Caco-2 (cell line): ENCODE data around the gene RBM17. TPM values are rescaled to one million over a fixed set of nuclear protein-coding genes. Genes with fewer than 3 reads are reported as not detected.

Experiments
- BruUV-seq: library from RNA; stranded (reverse); fragments of 400-500 nt; replicated peaks from 2 replicates; lab custom pipeline; 2021; lab: Mats Ljungman, UMichigan
- CTCF ChIA-PET: fragments of 300-600 bp; sonication (Branson Sonifier 250); formaldehyde crosslinking; loops from one replicate; lab custom pipeline; 2022; ENCODE audit warnings: antibody characterized with exemption; lab: Charles Lee
- POLR2A ChIA-PET: fragments of 300-600 bp; sonication (Branson Sonifier 250); formaldehyde crosslinking; loops from one replicate; lab custom pipeline; 2022; ENCODE audit warnings: antibody characterized with exemption; lab: Charles Lee
- DNase-seq, 2 experiments: peaks; one replicate each; pipeline versions ENCODE4 v3.0.0 to v3.0.0-alpha.2; 2020 to 2022
- H3K27me3 ChIP-seq: replicated peaks from 2 replicates; pipeline ENCODE4 v1.6.0; 2011; ENCODE audit warnings: low read length; ENCODE audit not compliant: control insufficient read depth, insufficient read depth
- H3K36me3 ChIP-seq: 2 replicates; pipeline ENCODE4 v1.5.1; 2011; ENCODE audit warnings: low read length; ENCODE audit not compliant: control insufficient read depth, insufficient read depth
- H3K4me1 ChIP-seq: fragments of 250-450 bp; sonication (Bioruptor Pico); 2 replicates; pipeline ENCODE4 v1.5.1; 2020; ENCODE audit warnings: mild to moderate bottlenecking
- H3K4me3 ChIP-seq: 2 replicates; pipeline ENCODE4 v1.5.1; 2011; ENCODE audit warnings: low read depth, mild to moderate bottlenecking, control low read depth, low read length
- H3K9me3 ChIP-seq: fragments of 250-450 bp; sonication (Bioruptor Pico); 2 replicates; pipeline ENCODE4 v1.5.1; 2020; ENCODE audit warnings: mild to moderate bottlenecking, moderate library complexity
- H3K27ac Mint-ChIP-seq: one replicate; pipeline ENCODE4 v1.8.0; 2022; ENCODE audit warnings: mixed read lengths; ENCODE audit not compliant: unreplicated experiment
- H3K27me3 Mint-ChIP-seq: one replicate; pipeline ENCODE4 v1.8.0; 2022; ENCODE audit warnings: mixed read lengths; ENCODE audit not compliant: insufficient read depth, unreplicated experiment
- H3K36me3 Mint-ChIP-seq: one replicate; pipeline ENCODE4 v1.8.0; 2022; ENCODE audit warnings: mild to moderate bottlenecking, mixed read lengths; ENCODE audit not compliant: insufficient read depth, unreplicated experiment
- H3K4me1 Mint-ChIP-seq: one replicate; pipeline ENCODE4 v1.8.0; 2022; ENCODE audit warnings: low read depth, mixed read lengths; ENCODE audit not compliant: unreplicated experiment
- H3K4me3 Mint-ChIP-seq: one replicate; pipeline ENCODE4 v1.8.0; 2022; ENCODE audit warnings: mild to moderate bottlenecking, moderate library complexity, mixed read lengths; ENCODE audit not compliant: unreplicated experiment
- H3K9me3 Mint-ChIP-seq: one replicate; pipeline ENCODE4 v1.8.0; 2022; ENCODE audit warnings: mixed read lengths; ENCODE audit not compliant: unreplicated experiment
- intact Hi-C: fragments of 100-400 bp; cut with micrococcal nuclease; formaldehyde crosslinking; loops from one replicate; pipeline ENCODE4 v1.10.0; 2022; ENCODE audit not compliant: unreplicated experiment
- total RNA-seq: library from RNA; stranded (reverse); gene quantifications from 2 replicates; pipeline ENCODE4 v1.2.3, GENCODE V29; 2022
- TF ChIP-seq, protein P1 (sequence below), 2 experiments: fragments of 200-600 bp in 1 of 2; IDR thresholded peaks; 1 replicate in 1 of 2; 2 replicates in 1 of 2; pipeline versions ENCODE4 v1.5.1 to v1.8.0; 2011 to 2022; ENCODE audit warnings: antibody characterized with exemption in 1 of 2, control low read depth in 1 of 2, inconsistent platforms in 1 of 2, low read depth in 1 of 2, low read length in 1 of 2, mild to moderate bottlenecking in 1 of 2, moderate library complexity in 1 of 2; ENCODE audit not compliant: insufficient read depth in 1 of 2, severe bottlenecking in 1 of 2, unreplicated experiment in 1 of 2

RBM17 gene
- total RNA-seq, 1 experiment from 2014 or later, result 290 TPM

DNA sequence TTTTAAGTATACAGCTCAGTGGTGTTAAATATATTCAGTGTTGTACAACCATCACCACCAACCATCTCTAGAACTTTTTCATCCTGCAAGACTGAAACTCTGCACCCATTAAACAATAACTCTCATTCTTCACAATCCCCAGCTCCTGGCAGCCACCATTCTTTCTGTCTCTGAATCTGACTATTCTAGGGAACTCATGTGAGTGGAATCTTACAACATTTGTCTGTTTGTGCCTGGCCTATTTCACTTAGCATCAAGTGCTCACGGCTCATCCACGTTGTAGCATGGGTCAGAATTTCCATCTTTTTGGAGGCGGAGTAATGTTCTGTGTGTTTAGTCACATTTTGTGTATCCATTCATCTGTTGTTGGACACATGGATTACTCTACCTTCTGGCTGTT, 73.1 kb downstream of the RBM17 start:
- POLR2A ChIA-PET, result interaction anchor here (0.6 to 1.0 kb wide), 2 partner anchors 9 to 40 kb away, joined by 3 to 4 read pairs; no protein-coding TSS in a partner anchor
- TF ChIP-seq, protein P1, sequence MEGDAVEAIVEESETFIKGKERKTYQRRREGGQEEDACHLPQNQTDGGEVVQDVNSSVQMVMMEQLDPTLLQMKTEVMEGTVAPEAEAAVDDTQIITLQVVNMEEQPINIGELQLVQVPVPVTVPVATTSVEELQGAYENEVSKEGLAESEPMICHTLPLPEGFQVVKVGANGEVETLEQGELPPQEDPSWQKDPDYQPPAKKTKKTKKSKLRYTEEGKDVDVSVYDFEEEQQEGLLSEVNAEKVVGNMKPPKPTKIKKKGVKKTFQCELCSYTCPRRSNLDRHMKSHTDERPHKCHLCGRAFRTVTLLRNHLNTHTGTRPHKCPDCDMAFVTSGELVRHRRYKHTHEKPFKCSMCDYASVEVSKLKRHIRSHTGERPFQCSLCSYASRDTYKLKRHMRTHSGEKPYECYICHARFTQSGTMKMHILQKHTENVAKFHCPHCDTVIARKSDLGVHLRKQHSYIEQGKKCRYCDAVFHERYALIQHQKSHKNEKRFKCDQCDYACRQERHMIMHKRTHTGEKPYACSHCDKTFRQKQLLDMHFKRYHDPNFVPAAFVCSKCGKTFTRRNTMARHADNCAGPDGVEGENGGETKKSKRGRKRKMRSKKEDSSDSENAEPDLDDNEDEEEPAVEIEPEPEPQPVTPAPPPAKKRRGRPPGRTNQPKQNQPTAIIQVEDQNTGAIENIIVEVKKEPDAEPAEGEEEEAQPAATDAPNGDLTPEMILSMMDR (IDR thresholded peaks at IDR 0.05; ENCODE audit: insufficient read depth in 1 of 2, low read depth in 1 of 2, low read length in 1 of 2, severe bottlenecking in 1 of 2, unreplicated experiment in 1 of 2), result no peak
- H3K4me1 ChIP-seq, result peaks cover 20% of the 10 kb centered on the region
- H3K27me3 ChIP-seq, result no peaks in the 10 kb centered on the region
- H3K4me3 Mint-ChIP-seq, result no peak overlapping the region
- intact Hi-C loops, result loop anchor here (2.0 to 5.0 kb wide), 2 partner anchors 53 to 75 kb away; partner anchors contain the start of gene RBM17
- H3K27ac Mint-ChIP-seq, result peak overlapping the region; percentile 98
- peaks cover 35% of the 10 kb centered on the region for H3K4me1 Mint-ChIP-seq
- H3K9me3 Mint-ChIP-seq, result no peaks in the 10 kb centered on the region
- peaks cover 36% of the 10 kb centered on the region for H3K36me3 Mint-ChIP-seq
- no peak overlapping the region for H3K4me3 ChIP-seq
- H3K36me3 ChIP-seq, result no peaks in the 10 kb centered on the region
- no peaks in the 10 kb centered on the region for H3K9me3 ChIP-seq
- no peak for DNase-seq
- CTCF ChIA-PET, result interaction anchor here (0.6 to 2.5 kb wide), 4 partner anchors 41 to 240 kb away, joined by 3 to 19 read pairs (median 3); partner anchors contain the start of gene PFKFB3
- no peaks in the 10 kb centered on the region for H3K27me3 Mint-ChIP-seq
- no TSS peak for BruUV-seq

DNA sequence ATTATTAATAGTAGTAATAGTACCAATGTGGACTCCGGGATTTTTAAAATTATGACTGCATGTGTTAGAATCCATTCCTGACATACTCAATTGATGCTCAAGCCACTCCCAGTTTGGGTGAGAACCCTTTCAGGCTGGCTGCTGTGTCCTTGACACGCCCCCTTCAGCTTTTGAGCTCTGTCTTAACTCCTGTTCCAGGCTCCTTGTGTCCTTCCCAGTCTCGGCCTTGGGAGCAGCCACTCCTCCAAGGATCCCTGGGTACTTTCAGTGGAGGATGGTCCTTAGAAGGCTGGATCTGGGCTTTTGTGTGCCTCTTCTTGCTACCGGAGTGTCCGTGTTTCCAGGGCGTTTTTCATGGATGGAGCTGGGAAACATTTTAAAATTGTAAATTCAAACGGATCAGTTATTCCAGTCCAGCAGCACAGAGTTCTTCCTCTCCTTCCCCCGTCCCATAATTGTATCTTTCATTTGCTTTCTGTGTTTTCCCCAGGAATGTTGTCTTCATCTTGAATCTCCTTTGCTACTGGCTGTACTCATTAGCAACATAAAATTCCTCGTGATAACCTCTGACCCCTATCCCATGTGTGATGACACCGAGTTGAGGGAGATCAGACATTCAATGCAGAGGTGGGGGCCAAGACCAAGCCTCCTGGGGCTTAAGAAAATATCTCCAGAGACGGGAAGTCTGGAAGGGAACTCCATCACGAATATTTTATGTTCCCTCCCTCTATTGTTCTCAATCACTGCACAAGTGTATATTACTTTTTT, 73.9 kb downstream of the RBM17 start:
- Histone ChIP-seq H3K4me1 (peaks cover 20% of the 10 kb centered on the region), H3K9me3 (no peaks in the 10 kb centered on the region), H3K27me3 (no peaks in the 10 kb centered on the region), H3K4me3 (peak overlapping the region; percentile 74), H3K36me3 (no peaks in the 10 kb centered on the region)
- TSS peak; percentile 92 for BruUV-seq
- Mint-ChIP-seq H3K27ac (peak overlapping the region; percentile 98), H3K27me3 (no peaks in the 10 kb centered on the region), H3K36me3 (peaks cover 43% of the 10 kb centered on the region), H3K4me3 (peak overlapping the region; percentile 88), H3K4me1 (peaks cover 42% of the 10 kb centered on the region), H3K9me3 (no peaks in the 10 kb centered on the region)
- ChIA-PET CTCF (interaction anchor here (0.6 to 2.5 kb wide), 5 partner anchors 40 to 239 kb away, joined by 3 to 19 read pairs (median 3); partner anchors contain the start of gene PFKFB3), POLR2A (interaction anchor here (0.6 to 1.4 kb wide), 7 partner anchors 8 to 349 kb away, joined by 3 to 16 read pairs (median 4); partner anchors contain the start of genes GDI2 and PFKFB3)
- intact Hi-C loops, result loop anchor here (1.0 to 5.0 kb wide), 3 partner anchors 17 to 75 kb away; partner anchors contain the start of gene RBM17
- TF ChIP-seq, protein P1 (IDR thresholded peaks at IDR 0.05; ENCODE audit: insufficient read depth in 1 of 2, low read depth in 1 of 2, low read length in 1 of 2, severe bottlenecking in 1 of 2, unreplicated experiment in 1 of 2), result no peak
- DNase-seq, result peak; percentile 68 to 73
